Neural cell (in vitro differentiated cells): Measurements from ENCODE around the gene SMARCA4. TPM values are rescaled to one million over a fixed set of nuclear protein-coding genes. Genes with fewer than 3 reads are reported as not detected.

Experiments used
- H2AFZ ChIP-seq: fragments of 200-600, 300-800 bp; sonication (generic), shearing (Covaris generic); 2 replicates; pipeline ENCODE4 v1.6.0; 2014; ENCODE audit warnings: low read depth, mild to moderate bottlenecking, antibody characterized with exemption, low read length, moderate library complexity
- H3F3A ChIP-seq: fragments of 200-600 bp; shearing (Covaris generic); 2 replicates; pipeline ENCODE4 v1.6.1; 2016; ENCODE audit warnings: mild to moderate bottlenecking, moderate library complexity, mixed read lengths, antibody characterized with exemption, low read length; ENCODE audit not compliant: insufficient read depth, poor library complexity, severe bottlenecking
- H3K27ac ChIP-seq: fragments of 200-600, 300-800 bp; sonication (generic), shearing (Covaris generic); 2 replicates; pipeline ENCODE4 v1.5.1; 2014; ENCODE audit warnings: mild to moderate bottlenecking, low read length, moderate library complexity
- H3K27me3 ChIP-seq: fragments of 300-800, 200-600 bp; sonication (generic), shearing (Covaris generic); 2 replicates; pipeline ENCODE4 v1.6.0; 2014; ENCODE audit warnings: mild to moderate bottlenecking, low read depth, low read length, moderate library complexity; ENCODE audit not compliant: insufficient read depth
- H3K36me3 ChIP-seq: fragments of 300-800, 200-600 bp; sonication (generic), shearing (Covaris generic); 2 replicates; pipeline ENCODE4 v1.5.1; 2014; ENCODE audit warnings: mild to moderate bottlenecking, antibody characterized with exemption, low read length, moderate library complexity; ENCODE audit not compliant: insufficient read depth
- H3K4me2 ChIP-seq: fragments of 300-800, 200-600 bp; sonication (generic), shearing (Covaris generic); 2 replicates; pipeline ENCODE4 v1.6.0; 2014; ENCODE audit warnings: mild to moderate bottlenecking, low read length
- H3K4me3 ChIP-seq: fragments of 300-800, 200-600 bp; sonication (generic), shearing (Covaris generic); 2 replicates; pipeline ENCODE4 v1.5.1; 2014; ENCODE audit warnings: mild to moderate bottlenecking, low read length, moderate library complexity
- H3K79me2 ChIP-seq: fragments of 200-600 bp; shearing (Covaris generic); replicated peaks from 2 replicates; pipeline ENCODE4 v1.6.0; 2014; ENCODE audit warnings: mild to moderate bottlenecking, low read length, moderate library complexity; ENCODE audit not compliant: insufficient read depth
- H3K9ac ChIP-seq: fragments of 300-800, 200-600 bp; sonication (generic), shearing (Covaris generic); 2 replicates; pipeline ENCODE4 v1.6.1; 2016; ENCODE audit warnings: mild to moderate bottlenecking, low read length, mixed read lengths
- H3K9me2 ChIP-seq: fragments of 200-600 bp; shearing (Covaris generic); 2 replicates; pipeline ENCODE4 v1.6.1; 2016; ENCODE audit warnings: mild to moderate bottlenecking, low read length, mixed read lengths; ENCODE audit not compliant: insufficient read depth
- H3K9me3 ChIP-seq: fragments of 200-600, 300-800 bp; sonication (generic), shearing (Covaris generic); 2 replicates; pipeline ENCODE4 v1.6.1; 2016; ENCODE audit warnings: mild to moderate bottlenecking, mixed run types, low read length, moderate library complexity, mixed read lengths
- H4K20me1 ChIP-seq: fragments of 200-600 bp; shearing (Covaris generic); 2 replicates; pipeline ENCODE4 v1.6.1; 2016; ENCODE audit warnings: mild to moderate bottlenecking, mixed run types; ENCODE audit not compliant: insufficient read depth
- EP300 ChIP-seq: fragments of 450-650 bp; conservative IDR thresholded peaks from 2 replicates; pipeline ENCODE4 v1.6.1; 2014; ENCODE audit warnings: antibody characterized with exemption, mild to moderate bottlenecking, moderate library complexity; ENCODE audit not compliant: poor library complexity, severe bottlenecking
- EZH2 ChIP-seq: fragments of 200-600, 300-800 bp; shearing (Covaris generic), sonication (generic); IDR thresholded peaks from 2 replicates; pipeline ENCODE4 v1.6.1; 2014; ENCODE audit warnings: antibody characterized with exemption, low read length, borderline replicate concordance, mild to moderate bottlenecking; ENCODE audit not compliant: insufficient read depth, poor library complexity, severe bottlenecking
- MXI1 ChIP-seq: fragments of 450-650 bp; conservative IDR thresholded peaks from 2 replicates; pipeline ENCODE4 v1.6.1; 2014; ENCODE audit warnings: antibody characterized with exemption, mild to moderate bottlenecking; ENCODE audit not compliant: poor library complexity, severe bottlenecking
- POLR2AphosphoS5 ChIP-seq: IDR thresholded peaks from 2 replicates; pipeline ENCODE4 v1.6.1; 2012
- RAD21 ChIP-seq: fragments of 450-650 bp; conservative IDR thresholded peaks from 2 replicates; pipeline ENCODE4 v1.6.1; 2014; ENCODE audit warnings: antibody characterized with exemption, mild to moderate bottlenecking, moderate library complexity
- SMC3 ChIP-seq: fragments of 450-650 bp; conservative IDR thresholded peaks from 2 replicates; pipeline ENCODE4 v1.6.1; 2014; ENCODE audit warnings: antibody characterized with exemption, mild to moderate bottlenecking, moderate library complexity; ENCODE audit not compliant: poor library complexity
- TAF1 ChIP-seq: IDR thresholded peaks from 2 replicates; pipeline ENCODE4 v1.6.1; 2012; ENCODE audit warnings: low read depth
- polyA plus RNA-seq: library from polyadenylated mRNA; depleted of rRNA; stranded (reverse); fragments of >200 nt; gene quantifications from 2 replicates; pipeline ENCODE4 v1.2.3, GENCODE V29; 2014
- TF ChIP-seq, protein P1 (sequence below): fragments of 450-650 bp; IDR thresholded peaks from 2 replicates; pipeline ENCODE4 v1.5.1; 2014; ENCODE audit warnings: antibody characterized with exemption, mild to moderate bottlenecking, moderate library complexity; ENCODE audit not compliant: poor library complexity, severe bottlenecking
- TF ChIP-seq, protein P2 (sequence below): IDR thresholded peaks from 2 replicates; pipeline ENCODE4 v1.6.1; 2012; ENCODE audit warnings: borderline replicate concordance

The SMARCA4 gene
- polyA plus RNA-seq, 1 donor from 2014 or later = 97.3 TPM

DNA sequence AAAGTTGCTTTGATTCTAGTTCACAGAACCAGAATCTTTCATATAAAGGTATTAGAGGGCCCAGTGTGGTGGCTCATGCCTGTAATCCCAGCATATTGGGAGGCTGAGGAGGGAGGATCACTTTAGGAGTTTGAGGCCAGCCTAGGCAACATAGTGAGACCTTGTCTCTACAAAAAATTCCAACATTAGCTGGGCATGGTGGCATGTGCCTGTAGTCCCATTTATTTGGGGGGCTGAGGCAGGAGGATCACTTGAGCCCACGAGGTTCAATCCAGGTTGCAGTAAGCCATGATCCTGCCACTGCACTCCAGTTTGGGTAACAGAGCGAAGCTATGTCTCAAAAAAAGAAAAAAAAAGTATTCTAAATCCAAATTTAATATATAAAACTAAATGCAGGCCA is 137.5 kb downstream of the SMARCA4 start:
- Histone ChIP-seq H3K79me2 (peaks cover 74% of the 10 kb centered on the region), H3K4me2 (no peak overlapping the region), H3K9me2 (no peaks in the 10 kb centered on the region), H3K4me3 (no peak overlapping the region), H4K20me1 (no peaks in the 10 kb centered on the region), H3K9ac (no peak overlapping the region), H3K27ac (no peak overlapping the region), H3F3A (no peaks in the 10 kb centered on the region), H3K27me3 (no peaks in the 10 kb centered on the region), H2AFZ (no peak overlapping the region), H3K36me3 (no peaks in the 10 kb centered on the region), H3K9me3 (no peaks in the 10 kb centered on the region)
- TF ChIP-seq RAD21 (no peak), POLR2AphosphoS5 (no peak), EP300 (no peak), TAF1 (no peak), EZH2 (no peak), SMC3 (no peak)
- TF ChIP-seq, protein P1, sequence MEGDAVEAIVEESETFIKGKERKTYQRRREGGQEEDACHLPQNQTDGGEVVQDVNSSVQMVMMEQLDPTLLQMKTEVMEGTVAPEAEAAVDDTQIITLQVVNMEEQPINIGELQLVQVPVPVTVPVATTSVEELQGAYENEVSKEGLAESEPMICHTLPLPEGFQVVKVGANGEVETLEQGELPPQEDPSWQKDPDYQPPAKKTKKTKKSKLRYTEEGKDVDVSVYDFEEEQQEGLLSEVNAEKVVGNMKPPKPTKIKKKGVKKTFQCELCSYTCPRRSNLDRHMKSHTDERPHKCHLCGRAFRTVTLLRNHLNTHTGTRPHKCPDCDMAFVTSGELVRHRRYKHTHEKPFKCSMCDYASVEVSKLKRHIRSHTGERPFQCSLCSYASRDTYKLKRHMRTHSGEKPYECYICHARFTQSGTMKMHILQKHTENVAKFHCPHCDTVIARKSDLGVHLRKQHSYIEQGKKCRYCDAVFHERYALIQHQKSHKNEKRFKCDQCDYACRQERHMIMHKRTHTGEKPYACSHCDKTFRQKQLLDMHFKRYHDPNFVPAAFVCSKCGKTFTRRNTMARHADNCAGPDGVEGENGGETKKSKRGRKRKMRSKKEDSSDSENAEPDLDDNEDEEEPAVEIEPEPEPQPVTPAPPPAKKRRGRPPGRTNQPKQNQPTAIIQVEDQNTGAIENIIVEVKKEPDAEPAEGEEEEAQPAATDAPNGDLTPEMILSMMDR = no peak
- TF ChIP-seq, protein P2, sequence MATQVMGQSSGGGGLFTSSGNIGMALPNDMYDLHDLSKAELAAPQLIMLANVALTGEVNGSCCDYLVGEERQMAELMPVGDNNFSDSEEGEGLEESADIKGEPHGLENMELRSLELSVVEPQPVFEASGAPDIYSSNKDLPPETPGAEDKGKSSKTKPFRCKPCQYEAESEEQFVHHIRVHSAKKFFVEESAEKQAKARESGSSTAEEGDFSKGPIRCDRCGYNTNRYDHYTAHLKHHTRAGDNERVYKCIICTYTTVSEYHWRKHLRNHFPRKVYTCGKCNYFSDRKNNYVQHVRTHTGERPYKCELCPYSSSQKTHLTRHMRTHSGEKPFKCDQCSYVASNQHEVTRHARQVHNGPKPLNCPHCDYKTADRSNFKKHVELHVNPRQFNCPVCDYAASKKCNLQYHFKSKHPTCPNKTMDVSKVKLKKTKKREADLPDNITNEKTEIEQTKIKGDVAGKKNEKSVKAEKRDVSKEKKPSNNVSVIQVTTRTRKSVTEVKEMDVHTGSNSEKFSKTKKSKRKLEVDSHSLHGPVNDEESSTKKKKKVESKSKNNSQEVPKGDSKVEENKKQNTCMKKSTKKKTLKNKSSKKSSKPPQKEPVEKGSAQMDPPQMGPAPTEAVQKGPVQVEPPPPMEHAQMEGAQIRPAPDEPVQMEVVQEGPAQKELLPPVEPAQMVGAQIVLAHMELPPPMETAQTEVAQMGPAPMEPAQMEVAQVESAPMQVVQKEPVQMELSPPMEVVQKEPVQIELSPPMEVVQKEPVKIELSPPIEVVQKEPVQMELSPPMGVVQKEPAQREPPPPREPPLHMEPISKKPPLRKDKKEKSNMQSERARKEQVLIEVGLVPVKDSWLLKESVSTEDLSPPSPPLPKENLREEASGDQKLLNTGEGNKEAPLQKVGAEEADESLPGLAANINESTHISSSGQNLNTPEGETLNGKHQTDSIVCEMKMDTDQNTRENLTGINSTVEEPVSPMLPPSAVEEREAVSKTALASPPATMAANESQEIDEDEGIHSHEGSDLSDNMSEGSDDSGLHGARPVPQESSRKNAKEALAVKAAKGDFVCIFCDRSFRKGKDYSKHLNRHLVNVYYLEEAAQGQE = no peak

DNA sequence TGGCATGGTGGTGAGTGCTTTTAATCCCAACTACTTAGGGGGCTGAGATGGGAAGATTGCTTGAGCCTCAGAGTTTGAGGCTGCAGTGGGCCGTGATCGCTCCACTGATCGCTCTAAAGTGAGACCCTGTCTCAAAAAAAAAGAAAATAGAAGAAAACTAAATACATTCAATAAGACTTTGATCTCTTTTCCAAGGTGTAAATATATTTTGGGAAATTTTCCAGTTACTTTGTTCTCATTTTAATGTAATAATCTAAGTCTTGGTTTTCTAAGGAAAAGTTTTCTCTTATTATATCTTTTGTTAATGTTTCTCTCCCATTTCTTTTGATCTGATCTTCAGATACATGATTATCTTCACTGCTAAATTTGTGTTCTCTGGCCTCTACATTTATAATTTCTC is 138.0 kb downstream of the SMARCA4 start:
- Histone ChIP-seq H3K9me3 (no peaks in the 10 kb centered on the region), H3K9ac (no peak overlapping the region), H3K4me3 (no peak overlapping the region), H2AFZ (no peak overlapping the region), H3K79me2 (peaks cover 69% of the 10 kb centered on the region), H3K27ac (no peak overlapping the region), H3F3A (no peaks in the 10 kb centered on the region), H3K36me3 (no peaks in the 10 kb centered on the region), H3K4me2 (no peak overlapping the region), H3K9me2 (no peaks in the 10 kb centered on the region), H4K20me1 (no peaks in the 10 kb centered on the region), H3K27me3 (no peaks in the 10 kb centered on the region)
- no peak for TF ChIP-seq POLR2AphosphoS5
- TF ChIP-seq SMC3 = no peak
- no peak for TF ChIP-seq RAD21
- TF ChIP-seq EP300 = no peak
- TF ChIP-seq EZH2 = no peak
- no peak for TF ChIP-seq TAF1
- TF ChIP-seq, protein P2 = no peak
- TF ChIP-seq MXI1 = no peak
- TF ChIP-seq, protein P1 = no peak
